ENCODE results near the gene OSBPL6.
A peak's percentile ranks its signal among the peaks of the same experiment; 100 is the strongest.

Gene OSBPL6

GRCh38 chr2:178441426-178441825 is 247.1 kb downstream of the OSBPL6 start:
- no peak for DNase-seq (ENCODE audit: low read depth in 3 of 3)

DNA sequence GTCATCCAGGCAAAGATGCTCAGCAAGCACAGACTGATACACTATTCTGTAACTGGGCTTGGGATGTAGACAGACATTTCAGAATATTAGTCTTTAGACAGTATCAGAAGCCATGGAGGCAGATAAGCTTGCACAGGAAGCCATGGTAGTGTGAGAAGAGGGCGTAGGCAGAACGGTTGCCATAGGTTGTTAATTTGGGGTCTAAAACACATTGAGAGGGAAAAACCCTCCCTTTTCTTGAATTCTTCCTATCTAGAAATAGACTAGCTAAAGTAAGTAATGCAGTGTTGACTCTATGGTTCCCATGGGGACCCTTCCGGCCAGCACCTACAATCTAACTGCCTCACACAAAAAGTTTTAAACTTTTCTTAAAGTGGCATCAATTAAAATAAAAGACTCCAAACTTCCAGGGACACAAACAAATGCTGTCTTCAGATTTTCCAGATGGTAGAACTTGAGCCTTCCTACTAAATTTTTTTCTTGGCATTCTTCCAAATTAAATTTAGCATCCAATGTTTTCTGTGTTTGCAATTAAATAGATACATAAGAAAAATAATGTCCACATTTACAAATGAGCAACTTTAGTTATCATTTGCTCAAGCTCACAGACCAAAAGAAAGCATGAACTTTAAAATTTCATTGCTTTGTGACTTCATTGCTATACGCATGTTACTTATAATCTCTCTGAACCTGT is 254.8 kb downstream of the OSBPL6 start:
- DNase-seq (ENCODE audit: low read depth in 3 of 3), result no peak

DNA sequence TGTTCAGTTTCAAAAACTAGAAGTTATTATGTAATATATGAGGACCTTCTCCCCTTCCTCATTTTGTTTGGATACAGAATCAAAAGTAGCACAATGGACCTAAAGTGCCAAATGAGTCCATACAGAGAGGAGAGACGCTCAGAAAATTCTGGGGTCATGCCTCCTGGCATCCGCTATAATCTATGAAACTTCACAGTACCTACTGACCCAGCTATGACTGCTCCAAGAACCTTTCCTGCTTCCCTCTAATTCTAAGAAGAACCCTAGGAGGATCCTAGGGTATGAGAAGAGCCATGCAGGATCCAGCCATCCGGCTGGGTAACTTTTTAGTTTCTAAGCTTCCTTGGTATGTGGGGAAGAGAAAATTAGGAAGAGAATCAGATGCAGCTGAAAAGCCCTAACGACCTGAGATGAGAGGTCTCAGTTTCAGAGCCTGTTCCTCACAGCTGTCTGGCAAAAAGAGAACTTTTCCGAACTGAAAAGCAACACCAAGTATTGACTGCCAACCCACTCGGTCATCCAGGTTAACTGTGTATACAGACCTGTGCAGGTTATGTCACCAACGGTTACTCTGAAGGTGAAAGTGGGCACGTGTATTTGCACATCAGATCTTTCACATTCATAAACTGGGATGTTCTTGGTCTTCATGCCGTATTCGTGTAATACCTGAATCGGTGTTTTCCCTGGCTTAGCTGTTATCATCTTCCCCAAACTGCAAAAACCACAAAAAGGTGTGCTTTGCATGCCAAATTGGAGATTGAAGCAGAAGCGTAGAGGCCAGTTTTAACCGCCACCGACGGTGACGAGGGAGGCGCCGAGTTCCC is 255.6 kb downstream of the OSBPL6 start:
- DNase-seq (ENCODE audit: low read depth in 3 of 3), result no peak

- DNase-seq (ENCODE audit: low read depth in 3 of 3), result no peak
Observed at GRCh38 chr2:178450524-178450773, 256.1 kb downstream of the OSBPL6 start.

GRCh38 chr2:178450774-178451525 is 256.6 kb downstream of the OSBPL6 start, which contains the start of the genes PJVK and PRKRA:
PJVK (plus strand) TSS chr2:178451378; CDS start chr2:178453410, 2,032 bp downstream.
PRKRA (minus strand) TSS chr2:178451175; CDS start chr2:178451030, 145 bp downstream.
- DNase-seq (ENCODE audit: low read depth in 3 of 3), result peak; percentile 94 to 95 (median 95)

GRCh38 chr2:178452334-178452733 is 258.0 kb downstream of the OSBPL6 start:
- DNase-seq (ENCODE audit: low read depth in 3 of 3), result no peak

Measured in stimulated activated CD4-positive, alpha-beta T cell treated with anti-CD3 and anti-CD28 coated beads, TNF-alpha, amount 100 ng/mL, for 4 hours (primary cell).